KOPT-K1 (cell line): ENCODE data around the gene TMEM41B.
"Not testable (repeated sequence)": the region's sequence is repeated elsewhere in the genome, so short reads cannot be mapped to it uniquely, and the experiment has no call there.

Source experiments
- H3K27ac ChIP-seq: fragments of 200-600 bp; sonication (generic); 2 replicates; pipeline ENCODE4 v1.5.1; 2016; ENCODE audit warnings: antibody characterized with exemption, mild to moderate bottlenecking, low read depth, low read length; ENCODE audit not compliant: poor library complexity, severe bottlenecking
- H3K36me3 ChIP-seq: fragments of 200-600 bp; sonication (generic); 2 replicates; pipeline ENCODE4 v1.5.1; 2017; ENCODE audit warnings: antibody characterized with exemption, mild to moderate bottlenecking, low read length, moderate library complexity; ENCODE audit not compliant: insufficient read depth
- H3K9me3 ChIP-seq: fragments of 200-600 bp; sonication (generic); 2 replicates; pipeline ENCODE4 v1.5.1; 2017; ENCODE audit warnings: antibody characterized with exemption, low read length, mild to moderate bottlenecking; ENCODE audit not compliant: insufficient read depth, poor library complexity, severe bottlenecking

The TMEM41B gene

DNA sequence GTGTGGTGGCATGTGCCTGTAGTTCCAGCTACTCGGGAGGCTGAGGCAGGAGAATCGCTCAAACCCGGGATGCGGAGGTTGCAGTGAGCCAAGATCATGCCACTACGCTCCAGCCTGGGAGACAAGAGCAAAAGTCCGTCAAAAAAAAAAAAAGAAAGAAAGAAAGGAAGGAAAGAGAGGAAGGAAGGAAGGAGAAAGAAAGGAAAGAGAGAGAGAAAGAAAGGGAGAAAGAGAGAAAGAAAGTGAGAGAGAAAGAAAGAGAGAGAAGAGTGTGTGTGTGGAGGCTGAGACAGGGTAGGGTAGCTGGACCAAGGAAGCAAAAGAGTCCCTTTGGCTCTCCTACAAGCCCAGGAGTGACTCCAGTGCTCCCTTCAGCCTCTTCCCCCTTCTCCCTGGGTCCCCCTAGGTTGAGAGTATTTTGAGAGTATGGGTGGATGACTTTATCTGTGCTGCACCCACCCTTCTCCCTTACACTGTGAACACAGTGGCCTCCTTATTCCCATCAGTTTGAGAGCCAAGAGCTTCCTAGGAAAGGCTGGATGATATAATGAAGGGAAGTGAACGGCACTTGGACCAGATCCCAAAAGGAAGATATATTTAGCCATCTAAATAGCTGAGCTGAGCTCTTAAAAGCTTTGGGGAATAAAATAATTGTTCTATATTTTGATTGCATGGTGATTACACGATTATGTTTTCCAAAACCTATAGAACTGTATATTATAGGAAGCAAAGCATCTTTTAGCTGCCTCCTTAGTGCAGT is 39.7 kb downstream of the TMEM41B start:
- H3K27ac ChIP-seq, result no peak overlapping the region
- H3K9me3 ChIP-seq, result no peaks in the 10 kb centered on the region
- no peaks in the 10 kb centered on the region for H3K36me3 ChIP-seq

DNA sequence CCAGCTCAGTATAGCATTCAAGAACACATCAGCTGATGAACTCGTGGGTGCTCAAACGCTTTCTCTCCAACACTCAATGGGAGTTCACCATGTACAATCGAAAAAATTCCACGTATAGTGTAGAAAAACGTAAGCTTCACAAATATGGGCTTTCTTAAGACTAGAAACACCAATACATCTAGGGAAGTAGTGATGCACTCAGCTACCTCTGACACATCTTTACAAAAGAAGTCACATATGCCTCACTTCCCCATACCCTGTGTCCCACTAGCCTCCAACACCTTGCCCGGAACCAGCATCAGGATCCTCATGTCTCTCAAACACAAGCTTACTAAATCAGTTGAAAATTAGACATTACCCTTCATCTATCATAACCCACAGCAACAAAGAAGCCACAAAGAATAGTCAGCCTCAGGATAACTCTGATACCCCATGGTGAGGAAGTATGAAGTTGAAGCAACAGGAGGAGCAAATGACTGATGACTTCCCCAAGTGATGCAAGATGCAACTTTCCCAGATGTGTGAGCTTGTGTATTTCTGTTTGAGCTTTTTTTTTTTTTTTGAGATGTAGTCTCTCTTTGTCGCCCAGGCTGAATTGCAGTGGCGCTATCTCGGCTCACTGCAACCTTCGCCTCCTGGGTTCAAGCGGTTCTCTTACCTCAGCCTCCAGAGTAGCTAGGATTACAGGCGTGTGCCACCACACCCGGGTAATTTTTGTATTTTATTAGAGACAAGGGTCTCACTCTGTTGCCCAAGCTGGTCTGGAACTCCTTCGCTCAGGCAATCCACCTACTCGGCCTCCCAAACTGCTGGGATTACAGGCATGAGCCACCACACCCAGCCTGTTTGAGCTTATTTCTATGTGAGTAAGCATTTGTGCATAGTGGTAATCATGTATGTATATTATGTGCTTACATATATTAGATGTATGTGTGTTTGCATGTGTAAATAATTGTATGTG is 40.7 kb downstream of the TMEM41B start:
- H3K36me3 ChIP-seq, result no peaks in the 10 kb centered on the region
- no peaks in the 10 kb centered on the region for H3K9me3 ChIP-seq
- H3K27ac ChIP-seq, result no peak overlapping the region

DNA sequence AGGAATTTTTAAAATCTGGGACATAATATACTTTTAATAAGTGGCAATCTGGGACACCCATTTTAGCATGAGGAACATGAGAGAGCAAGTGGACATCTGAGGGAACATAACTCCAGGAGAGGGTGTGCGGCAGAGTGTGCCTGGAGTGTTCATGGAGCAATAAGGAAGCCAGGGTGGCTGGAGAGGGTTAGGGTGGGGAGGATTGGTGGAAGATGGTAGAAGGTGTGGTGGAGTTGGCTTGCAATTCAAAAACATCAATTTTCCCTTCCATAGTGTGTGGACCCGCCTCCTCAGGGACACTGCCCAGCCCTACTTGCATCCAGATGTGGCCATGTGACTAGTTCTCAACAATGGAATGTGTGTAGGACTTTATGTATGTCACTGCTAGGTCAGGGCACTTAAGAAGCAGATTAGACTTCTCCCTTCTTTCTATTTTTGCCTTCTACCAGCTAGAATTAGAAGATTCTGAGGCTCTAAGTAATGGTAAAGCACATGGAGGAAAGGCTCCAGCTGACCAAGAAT is 44.8 kb downstream of the TMEM41B start:
- Histone ChIP-seq H3K9me3 (no peaks in the 10 kb centered on the region), H3K36me3 (no peaks in the 10 kb centered on the region), H3K27ac (no peak overlapping the region)

DNA sequence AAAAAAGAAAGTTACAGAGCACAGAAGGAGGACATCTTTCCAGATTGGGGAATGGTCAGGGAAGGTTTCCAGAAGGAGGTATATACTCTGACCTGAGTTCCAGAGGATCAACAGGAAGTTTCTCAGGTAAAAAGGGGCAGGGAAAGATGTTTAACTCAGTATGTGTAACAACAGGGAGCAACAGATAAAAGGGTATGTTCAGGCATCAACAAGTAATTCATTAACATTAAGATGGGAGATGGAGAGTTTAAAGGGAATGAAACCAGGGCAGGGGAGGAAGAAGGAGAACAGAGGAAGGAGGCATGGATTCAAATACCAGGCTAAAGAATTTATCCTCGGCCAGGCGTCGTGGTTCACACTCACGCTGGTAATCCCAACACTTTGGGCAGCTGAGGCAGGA is 46.7 kb downstream of the TMEM41B start:
- H3K36me3 ChIP-seq, result no peaks in the 10 kb centered on the region
- no peak overlapping the region for H3K27ac ChIP-seq
- H3K9me3 ChIP-seq, result no peaks in the 10 kb centered on the region

DNA sequence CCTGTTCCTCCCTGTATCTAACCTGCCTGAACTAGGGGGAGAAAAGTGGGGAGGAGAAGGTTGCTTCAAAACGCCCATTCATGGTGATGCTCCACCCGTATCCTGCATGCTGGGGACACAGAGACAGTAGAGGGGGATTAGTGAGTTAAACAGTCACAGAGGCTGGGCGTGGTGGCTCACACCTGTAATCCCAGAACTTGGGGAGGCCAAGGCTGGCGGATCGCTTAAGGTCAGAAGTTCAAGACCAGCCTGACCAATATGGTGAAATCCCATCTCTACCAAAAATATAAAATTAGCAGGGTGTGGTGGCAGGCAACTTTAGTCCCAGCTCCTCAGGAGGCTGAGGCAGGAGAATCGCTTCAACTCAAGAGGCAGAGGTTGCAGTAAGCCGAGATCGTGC is 47.5 kb downstream of the TMEM41B start:
- H3K36me3 ChIP-seq, result no peaks in the 10 kb centered on the region
- no peaks in the 10 kb centered on the region for H3K9me3 ChIP-seq
- no peak overlapping the region for H3K27ac ChIP-seq

DNA sequence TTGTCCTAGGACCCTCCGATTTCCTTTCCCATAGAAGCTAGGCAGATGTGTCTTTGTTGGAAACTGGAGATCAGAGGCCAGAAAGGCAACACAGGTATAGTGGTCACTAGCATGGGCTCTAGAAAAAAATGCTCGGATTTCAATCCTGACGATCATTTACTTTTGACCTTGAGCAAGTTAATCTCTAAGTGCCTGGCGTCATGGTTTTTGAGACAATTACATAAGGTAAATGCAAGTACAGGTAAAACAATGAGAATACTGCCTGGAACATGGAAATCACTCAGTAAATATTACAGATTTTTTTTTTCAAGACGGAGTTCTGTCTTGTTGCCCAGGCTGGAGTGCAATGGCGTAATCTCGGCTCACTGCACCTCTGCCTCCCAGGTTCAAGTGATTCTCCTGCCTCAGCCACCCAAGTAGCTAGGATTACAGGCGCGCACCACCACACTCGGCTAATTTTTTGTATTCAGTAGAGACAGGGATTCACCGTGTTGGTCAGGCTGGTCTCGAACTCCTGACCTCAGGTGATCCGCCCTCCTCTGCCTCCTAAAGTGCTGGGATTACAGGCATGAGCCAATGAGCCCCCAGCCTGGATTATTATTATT is 48.2 kb downstream of the TMEM41B start:
- no peak overlapping the region for H3K27ac ChIP-seq
- no peaks in the 10 kb centered on the region for H3K36me3 ChIP-seq
- no peaks in the 10 kb centered on the region for H3K9me3 ChIP-seq

DNA sequence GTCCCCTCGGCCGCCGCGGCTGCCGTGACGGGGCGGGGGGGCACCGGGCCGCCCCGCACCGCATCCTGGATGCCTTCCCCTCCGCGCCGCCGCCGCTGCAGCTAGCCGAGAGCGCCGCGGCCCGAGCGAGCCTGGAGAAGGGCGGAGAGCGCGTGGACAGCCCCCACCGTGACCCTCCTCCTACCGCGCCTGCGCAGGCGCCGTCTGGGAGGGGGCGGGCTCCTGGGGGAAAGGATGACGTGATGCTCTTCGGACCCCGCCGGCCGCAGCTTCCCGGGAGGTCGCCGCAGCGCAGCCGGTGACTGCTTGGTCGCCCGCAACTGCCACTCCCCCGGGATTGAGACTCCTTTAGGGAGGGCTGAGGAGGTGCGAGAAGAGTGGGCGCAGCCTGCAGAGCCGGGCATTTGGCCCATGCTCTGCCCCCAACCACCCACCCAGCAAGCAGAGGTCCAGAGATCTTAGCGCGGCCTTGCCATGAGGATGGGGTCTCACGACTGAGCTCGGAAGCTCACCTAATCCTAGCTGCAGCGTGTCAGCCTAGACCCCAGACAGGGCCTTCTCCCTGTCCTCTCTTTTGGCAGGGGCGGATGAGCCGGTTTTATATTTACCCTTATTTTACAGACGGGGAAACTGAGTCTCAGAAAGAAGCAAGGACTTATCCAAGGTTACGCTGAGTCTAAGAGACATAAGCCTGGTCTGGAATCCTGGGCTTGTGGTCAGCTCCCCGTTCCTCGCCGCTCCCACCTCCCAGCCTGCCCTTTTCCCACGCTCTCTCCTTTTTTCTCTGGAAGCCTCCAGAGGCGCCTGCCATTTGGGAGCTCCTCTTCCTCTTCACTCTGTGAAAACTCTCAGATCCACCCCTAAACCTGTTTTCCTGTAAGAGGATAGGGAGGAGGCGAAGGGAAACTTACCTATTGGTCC is 48.9 kb downstream of the TMEM41B start, which contains the start of gene DENND5A:
Gene DENND5A, minus strand, starts transcription at position 140 of the 921 bp plus-strand sequence. CDS start 281 bp downstream, outside the sequence.
- Histone ChIP-seq H3K9me3 (no peaks in the 10 kb centered on the region), H3K36me3 (no peaks in the 10 kb centered on the region), H3K27ac (peak within 1 kb of the TSS; percentile 77)

DNA sequence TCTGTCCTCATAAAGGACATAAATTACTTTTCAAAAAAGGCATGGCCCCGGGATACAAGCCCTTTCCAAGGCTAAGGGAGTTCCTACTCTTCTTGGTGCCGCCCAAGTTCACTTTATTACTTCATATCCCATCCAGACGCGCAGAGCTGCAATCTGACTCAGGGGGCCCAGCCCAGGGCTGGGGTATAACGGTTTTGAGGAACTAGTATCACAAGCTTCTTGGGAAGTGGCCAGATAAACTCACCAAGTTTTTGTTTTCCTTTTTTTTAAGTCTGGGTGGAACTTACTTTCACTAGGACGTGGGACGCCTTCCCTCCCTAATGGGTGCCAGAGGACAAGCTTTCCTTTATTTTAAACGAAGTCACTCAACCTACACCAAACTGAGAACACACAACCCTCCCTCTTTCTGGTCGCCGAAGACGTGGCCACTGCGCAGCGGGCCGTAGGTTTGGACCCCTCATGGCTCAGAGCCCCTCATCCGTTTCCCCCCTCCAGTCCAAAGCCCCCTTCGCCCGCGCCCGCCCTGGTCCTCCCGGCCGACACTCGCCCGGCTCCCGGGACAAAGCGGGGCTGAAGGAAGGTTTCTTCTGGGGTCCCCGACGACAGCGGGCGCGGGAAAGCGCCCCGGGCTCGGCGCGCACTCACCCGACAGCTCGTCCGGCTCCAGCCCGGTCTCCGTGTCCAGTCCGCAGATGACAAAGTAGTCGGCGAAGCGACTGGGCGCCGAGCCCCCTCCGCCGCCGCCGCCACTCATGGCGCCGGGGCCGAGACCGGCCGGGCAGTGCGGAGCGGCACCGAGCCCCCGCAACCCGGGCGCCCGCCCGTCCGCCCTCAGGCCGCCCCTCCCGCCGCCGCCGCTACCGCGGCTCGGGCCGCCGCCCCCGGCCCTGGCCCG is 49.8 kb downstream of the TMEM41B start:
- Histone ChIP-seq H3K27ac (peak overlapping the region; percentile 77), H3K9me3 (no peaks in the 10 kb centered on the region)

DNA sequence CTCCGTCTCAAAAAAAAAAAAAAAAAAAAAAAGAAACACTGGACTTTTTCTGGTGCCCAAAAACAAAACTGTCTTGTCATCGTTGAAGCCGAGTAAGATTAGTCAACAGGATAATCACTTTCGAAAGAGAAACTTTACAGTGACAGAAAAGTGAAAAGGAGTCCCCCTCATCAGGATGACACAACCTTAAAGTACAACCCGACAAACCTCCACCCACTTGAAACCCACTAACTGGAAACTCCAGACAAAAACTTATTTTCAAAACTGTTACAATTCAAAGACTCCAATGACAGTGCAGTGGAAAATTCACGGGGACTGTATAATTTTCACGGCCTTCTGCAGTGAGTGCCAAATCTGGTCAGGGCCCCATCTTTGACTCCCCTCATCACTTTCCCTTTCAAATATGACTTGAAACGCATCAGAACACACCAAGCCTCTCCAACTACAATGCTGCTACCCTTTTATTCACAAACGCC is 50.5 kb downstream of the TMEM41B start:
- peak overlapping the region; percentile 77 for H3K27ac ChIP-seq
- no peaks in the 10 kb centered on the region for H3K9me3 ChIP-seq
- no peaks in the 10 kb centered on the region for H3K36me3 ChIP-seq

More for the DNA sequence above, 49.8 kb downstream of the TMEM41B start:
- H3K36me3 ChIP-seq, result no peaks in the 10 kb centered on the region

DNA sequence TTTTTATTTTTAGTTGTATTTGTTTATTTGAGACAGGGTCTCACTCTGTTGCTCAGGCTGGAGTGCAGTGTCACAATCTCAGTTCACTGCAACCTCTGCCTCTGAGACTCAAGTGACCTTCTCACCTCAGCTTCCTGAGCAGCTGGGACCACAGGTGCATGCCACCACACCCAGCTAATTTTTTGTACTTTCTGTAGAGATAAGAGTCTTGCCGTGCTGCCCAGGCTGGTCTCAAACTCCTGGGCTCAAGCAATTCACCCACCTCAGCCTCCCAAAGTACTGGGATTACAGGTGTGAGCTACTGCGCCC is 53.6 kb downstream of the TMEM41B start:
- not testable (repeated sequence) for H3K9me3 ChIP-seq, H3K27ac ChIP-seq, H3K36me3 ChIP-seq

DNA sequence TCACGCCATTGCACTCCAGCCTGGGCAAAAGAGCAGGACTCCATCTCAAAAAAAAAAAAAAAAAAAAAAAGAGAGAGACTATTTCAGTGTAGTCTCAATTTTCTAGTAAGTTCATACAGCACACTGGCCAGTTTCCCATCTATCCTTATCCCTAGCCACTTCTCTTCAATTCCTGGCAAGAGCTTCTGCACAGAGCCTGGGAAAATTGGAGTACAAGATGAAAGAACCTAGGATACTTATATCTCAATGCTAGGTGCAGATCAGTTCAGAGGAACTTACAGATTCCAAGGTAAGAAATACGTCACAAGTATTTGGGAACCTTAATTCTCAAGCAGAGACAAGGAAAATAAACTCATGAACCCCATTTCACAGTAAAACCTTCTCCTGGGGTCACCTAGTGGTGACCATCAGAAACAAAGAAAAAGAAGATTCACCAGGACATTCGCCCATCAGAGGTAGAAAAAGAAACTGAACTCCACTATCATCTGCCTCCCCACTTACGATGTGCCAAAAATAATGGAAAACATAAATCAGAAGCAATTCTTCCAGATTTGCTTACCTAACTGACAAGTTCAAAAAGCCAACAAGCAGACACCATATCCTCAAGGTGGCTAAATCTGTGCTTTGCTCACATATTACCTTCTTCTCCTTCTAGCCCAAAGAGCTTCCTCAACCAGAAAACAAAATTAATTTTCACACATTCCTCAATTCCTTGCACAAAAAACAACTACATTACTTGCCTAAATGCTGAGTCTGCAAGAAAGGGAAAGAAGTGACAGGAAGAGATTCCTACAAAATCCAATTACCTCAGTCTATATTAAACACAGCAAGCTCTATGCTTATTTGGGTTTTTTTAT is 54.2 kb downstream of the TMEM41B start:
- no peaks in the 10 kb centered on the region for H3K9me3 ChIP-seq
- H3K36me3 ChIP-seq, result peaks cover 3% of the 10 kb centered on the region; the same call in 1 of the 2 replicates
- H3K27ac ChIP-seq, result no peak overlapping the region

DNA sequence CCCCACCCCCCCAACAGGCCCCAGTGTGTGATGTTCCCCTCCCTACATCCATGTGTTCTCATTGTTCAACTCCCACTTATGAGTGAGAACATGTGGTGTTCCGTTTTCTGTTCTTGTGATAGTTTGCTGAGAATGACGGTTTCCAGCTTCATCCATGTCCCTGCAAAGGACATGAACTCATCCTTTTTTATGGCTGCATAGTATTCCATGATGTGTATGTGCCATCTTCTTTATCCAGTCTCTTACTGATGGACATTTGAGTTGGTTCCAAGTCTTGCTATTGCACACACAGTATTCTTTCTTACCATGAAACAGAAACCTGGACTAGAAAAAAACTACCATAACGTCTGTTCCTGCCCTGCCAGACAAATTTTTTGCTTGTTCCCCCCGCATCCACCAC is 56.1 kb downstream of the TMEM41B start:
- H3K27ac ChIP-seq, H3K9me3 ChIP-seq, H3K36me3 ChIP-seq: not testable (repeated sequence)

DNA sequence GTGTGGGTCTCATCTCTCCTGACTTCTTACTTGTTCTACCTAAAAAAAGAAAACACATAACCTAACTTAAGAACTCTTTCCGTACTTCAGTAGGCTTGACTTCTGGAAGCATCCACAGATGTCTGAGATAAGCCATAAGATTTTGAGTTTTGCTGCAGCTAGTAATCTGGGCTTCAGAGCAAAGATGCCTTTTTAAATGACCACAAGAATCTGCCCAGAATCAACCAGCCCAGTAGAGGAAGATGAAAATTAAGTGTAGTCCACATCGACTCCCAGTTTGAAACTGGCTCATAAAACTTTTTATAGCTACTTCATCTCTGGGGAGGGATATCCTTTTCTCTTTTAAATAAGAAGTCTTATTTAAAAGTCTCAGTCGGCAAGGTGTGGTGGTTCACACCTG is 60.0 kb downstream of the TMEM41B start:
- H3K9me3 ChIP-seq, result no peaks in the 10 kb centered on the region

More for the DNA sequence above, 60.0 kb downstream of the TMEM41B start:
- Histone ChIP-seq H3K36me3 (peaks cover 5% of the 10 kb centered on the region; the same call in 1 of the 2 replicates), H3K27ac (no peak overlapping the region)
